HG03175 (cell line): Measurements from ENCODE around the gene CCDC170.

ENCODE experiments used
- ATAC-seq: cut with Tn5 transposase; IDR thresholded peaks from one replicate; pipeline ENCODE4 v1.9.1; 2021; ENCODE audit warnings: mild to moderate bottlenecking, moderate library complexity; ENCODE audit not compliant: unreplicated experiment

CCDC170 gene

GRCh38 chr6:151649835-151650234 is 156.0 kb downstream of the CCDC170 start:
- no peak for ATAC-seq

DNA sequence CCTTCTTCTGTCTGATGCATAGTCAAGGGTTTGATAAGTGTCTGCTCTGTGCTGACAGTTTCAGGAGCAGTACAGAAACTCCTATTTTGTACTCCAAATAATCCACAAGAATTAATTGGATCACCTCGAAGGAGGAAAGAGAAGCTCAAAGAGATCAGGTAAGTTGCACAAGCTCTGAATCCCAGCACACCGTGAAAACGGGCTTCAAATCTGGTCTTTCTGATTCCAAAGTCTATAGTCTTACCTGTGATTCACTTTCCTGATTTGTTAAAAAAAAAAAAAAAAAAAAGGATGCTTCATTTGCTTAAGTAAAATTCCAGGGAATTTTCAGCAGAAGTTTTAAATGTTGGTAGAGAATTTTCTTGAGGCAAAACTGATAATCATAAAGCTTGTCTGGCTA is 157.8 kb downstream of the CCDC170 start:
- no peak for ATAC-seq

DNA sequence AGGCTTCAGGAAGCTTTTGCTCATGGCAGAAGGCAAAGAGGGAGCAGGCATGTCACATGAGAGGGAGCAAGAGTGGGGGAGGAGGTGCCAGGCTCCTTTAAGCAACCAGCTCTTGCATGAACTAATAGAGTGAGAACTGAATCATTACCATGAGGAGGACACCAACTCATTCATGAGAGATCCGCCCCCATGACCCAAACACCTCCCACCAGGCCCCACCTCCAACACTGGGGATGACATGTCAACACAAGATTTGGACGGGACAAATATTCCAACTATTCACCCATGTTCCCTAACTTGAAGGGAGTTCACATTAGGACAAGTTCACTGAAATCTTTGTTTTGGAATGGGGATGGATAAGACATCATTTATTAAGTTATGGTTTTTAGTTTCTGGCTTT is 158.5 kb downstream of the CCDC170 start:
- ATAC-seq: no peak

DNA sequence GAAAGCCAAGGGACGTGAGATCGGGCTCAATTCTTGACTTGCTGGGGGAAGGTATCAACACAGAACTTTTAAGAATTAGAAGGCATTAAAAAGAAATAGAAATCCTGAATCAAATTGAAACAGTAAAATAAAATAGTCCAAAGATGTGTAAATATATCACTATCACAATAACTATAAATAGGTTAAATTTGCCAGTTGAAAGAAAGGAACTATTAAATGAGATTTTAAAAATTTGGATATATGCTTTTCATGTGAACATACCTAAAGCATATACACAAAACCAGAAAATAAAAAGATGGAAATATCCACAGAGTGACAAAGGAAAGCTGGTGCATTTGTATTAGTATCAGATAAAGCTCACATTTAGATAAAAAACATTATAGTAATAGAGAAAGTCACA is 161.3 kb downstream of the CCDC170 start:
- ATAC-seq: no peak

DNA sequence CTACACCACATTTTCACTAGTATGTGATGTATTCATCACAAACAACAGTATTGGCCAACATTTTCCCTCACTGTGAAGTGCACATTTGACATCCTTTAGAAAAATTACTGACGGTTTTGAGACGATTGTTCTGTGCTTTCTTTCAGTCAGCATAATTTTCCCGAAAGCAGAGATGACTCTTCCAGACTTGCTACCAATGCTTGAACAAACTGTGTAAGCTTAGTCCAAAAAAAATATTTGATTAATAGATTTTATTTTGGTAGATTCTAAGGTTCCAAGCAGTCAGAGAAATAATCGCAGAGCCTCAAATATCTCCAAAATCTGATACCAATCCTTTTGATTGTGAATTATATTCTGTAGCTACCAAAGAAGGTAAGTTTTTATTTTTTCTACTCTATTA is 162.6 kb downstream of the CCDC170 start:
- ATAC-seq: no peak

DNA sequence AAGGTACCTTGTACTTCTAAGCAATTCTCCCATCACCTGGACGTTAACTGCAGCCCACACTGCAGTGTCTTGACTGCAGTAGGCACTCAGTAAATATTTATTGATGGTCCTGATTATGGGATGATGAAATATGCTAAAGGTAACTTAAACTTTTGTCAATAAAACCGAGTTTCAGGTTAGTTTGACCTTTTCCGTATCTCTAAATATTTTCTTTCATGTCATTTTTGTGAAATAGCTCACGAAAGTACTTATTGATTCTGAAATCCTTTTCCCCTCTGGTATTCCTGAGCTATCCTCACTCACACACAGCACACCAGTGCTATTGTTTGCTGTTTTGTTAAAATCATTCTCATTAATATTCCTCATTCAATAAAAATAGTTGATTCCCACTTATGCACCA is 164.3 kb downstream of the CCDC170 start:
- no peak for ATAC-seq

DNA sequence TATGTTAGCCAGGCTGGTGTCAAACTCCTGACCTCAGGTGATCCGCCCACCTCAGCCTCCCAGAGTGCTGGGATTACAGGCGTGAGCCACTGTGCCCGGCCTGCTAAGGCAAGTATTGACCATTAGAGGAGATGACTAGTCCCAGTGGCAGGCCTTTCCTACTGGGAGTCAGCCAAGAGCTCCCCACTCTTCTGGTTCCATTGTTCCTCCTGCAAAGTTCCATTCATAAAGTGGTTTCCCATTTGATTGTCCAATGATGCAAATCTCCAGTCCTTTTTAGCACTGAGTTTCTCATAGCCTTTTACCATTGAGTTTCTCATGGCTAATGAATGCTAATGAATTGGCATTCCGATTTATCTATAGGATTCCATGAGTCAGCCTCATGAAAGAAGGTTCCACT is 165.4 kb downstream of the CCDC170 start:
- ATAC-seq: no peak

GRCh38 chr6:151661509-151661908 is 167.7 kb downstream of the CCDC170 start:
- no peak for ATAC-seq

- peak; percentile 47 for ATAC-seq
Measured at GRCh38 chr6:151661928-151662327, 168.1 kb downstream of the CCDC170 start.

DNA sequence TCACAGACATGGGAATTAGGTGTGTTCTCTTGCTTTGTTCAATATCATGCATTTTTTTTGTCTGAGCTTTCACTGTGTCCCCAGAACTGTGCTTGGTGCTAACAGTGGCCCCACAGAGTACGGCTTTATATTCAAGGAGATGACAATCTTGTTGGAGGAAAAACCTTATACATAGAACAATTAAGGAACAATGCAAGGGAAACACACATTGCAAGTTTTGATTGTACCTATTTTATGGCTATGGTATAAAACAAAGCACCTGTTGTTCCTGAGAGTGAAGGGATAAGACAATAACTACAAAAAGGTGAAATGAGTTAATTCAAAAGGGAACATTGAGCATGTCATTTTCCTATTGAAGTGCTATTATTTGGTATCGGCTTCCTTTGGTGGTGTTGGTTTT is 169.7 kb downstream of the CCDC170 start:
- ATAC-seq: no peak

DNA sequence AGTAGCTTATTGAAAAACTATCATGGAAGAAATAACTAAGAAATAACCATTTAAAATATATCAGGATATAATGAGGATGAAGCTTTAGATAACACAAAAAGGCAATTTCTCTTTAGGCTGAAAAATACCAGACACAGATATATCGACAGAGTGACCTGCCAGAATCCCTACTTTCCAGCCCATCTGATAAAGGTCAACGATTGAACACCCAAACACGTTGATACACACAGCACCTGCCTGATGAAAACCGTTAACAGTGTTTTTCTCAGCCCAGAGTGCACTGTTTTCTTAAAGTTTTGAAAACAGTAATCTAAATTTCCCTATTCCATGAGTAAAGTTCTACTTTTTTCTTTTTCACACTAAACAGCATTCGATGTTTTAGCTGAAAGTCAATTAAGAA is 170.6 kb downstream of the CCDC170 start:
- no peak for ATAC-seq

- no peak for ATAC-seq
Measured at GRCh38 chr6:151665329-151665728, 171.5 kb downstream of the CCDC170 start.

DNA sequence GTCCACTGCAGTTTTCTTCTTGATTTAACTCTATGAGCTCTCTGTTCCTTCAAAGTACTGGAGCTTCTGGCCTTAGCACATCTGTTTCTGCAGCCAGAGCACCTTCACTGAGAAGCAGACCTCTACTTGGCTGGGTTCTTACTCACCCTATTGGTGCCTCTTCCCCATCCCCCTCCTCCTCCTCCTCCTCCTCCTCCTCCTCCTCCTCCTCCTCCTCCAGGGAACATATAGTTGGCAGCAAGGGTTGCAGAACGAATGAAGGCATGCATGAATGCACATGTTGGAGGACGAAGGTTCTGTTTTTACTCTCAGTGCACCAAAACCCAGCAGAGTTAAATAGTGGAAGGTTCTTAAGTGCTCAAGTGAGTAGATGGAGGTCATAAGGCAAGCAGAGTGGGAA is 172.7 kb downstream of the CCDC170 start:
- no peak for ATAC-seq

DNA sequence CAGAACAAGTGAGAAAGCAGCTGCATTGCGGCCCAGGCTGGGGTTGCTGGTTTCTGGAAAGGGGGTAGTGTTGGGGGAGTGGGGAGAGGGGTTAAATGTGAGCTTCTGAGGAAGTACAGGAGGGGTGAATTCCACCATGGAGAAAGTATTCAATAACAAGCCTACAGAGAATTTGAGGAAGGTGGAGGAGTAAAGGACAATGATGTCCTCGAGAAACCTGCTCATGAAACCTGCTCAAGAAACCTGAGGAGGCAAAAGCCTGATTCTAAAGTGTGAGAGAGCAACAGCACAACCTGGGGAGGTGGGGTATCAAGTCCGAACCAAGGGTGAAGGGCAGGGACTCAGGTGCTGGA is 175.4 kb downstream of the CCDC170 start:
- no peak for ATAC-seq

- no peak for ATAC-seq
Measured at GRCh38 chr6:151670116-151670515, 176.3 kb downstream of the CCDC170 start.
